ENCODE results near the gene PRIM1. TPM values are rescaled to one million over a fixed set of nuclear protein-coding genes. Genes with fewer than 3 reads are reported as not detected.
A peak's percentile ranks its signal among the peaks of the same experiment; 100 is the strongest.

PRIM1 gene
- total RNA-seq, 4 donors from 2014 or later, result 7.9 to 10.5 (median 9.1) TPM

DNA sequence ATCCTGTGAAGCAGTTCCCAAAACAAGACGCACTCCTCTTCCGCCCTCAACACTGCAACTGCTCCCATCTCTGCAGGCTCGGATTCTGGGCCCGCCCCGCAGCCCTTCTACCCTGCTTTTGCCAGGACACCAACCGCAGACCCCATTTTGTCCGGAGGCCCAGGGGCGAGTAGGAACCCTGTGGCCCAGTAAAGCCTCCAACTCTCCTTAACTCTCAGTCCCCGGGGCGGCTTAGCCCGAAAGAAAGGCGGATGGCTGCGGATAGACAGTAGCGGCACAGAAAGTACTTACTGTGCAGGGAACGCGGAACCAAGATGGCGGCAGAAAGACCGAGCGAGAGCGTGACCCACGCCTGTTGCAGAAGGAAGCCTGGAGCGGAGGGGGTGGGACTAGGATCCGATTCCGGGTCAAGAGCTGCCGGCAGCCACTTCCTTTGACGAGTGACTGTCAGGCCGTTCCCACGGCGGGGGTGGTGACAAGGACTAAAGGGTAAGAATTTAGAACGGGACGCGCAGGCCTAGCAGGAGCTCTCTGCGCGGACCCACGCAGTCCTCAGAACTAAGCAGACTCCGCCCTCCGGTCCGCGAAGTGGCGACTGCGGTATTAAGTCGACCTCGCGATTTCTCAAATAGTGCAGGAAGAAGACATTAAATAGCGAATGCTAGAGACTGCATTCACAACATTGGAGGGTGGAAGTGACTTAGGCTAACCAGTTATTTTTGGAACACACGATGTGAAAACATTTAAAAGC, 27.0 kb downstream of the PRIM1 start, which contains the start of gene NACA:
NACA (minus strand) TSS at position 328 of the 751 bp plus-strand sequence. CDS start 778 bp downstream, outside the sequence.
- intact Hi-C loops (cut with DNase I; ENCODE audit: low total_unique reads), result loop anchor here (10.0 kb wide), 1 partner anchor 80 kb away; the partner anchor contains the start of gene ATP5F1B
- WGBS, 2 donors, result 0 to 1% methylated on average over 46 of the region's 46 CpGs
- TF ChIP-seq, protein P1, sequence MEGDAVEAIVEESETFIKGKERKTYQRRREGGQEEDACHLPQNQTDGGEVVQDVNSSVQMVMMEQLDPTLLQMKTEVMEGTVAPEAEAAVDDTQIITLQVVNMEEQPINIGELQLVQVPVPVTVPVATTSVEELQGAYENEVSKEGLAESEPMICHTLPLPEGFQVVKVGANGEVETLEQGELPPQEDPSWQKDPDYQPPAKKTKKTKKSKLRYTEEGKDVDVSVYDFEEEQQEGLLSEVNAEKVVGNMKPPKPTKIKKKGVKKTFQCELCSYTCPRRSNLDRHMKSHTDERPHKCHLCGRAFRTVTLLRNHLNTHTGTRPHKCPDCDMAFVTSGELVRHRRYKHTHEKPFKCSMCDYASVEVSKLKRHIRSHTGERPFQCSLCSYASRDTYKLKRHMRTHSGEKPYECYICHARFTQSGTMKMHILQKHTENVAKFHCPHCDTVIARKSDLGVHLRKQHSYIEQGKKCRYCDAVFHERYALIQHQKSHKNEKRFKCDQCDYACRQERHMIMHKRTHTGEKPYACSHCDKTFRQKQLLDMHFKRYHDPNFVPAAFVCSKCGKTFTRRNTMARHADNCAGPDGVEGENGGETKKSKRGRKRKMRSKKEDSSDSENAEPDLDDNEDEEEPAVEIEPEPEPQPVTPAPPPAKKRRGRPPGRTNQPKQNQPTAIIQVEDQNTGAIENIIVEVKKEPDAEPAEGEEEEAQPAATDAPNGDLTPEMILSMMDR (IDR thresholded peaks at IDR 0.05), result no peak
- TF ChIP-seq POLR2A (IDR thresholded peaks at IDR 0.05), result peak in 1 of 2 donors; percentile 82
- DNase-seq (ENCODE audit: low spot score in 2 of 2), result peak; percentile 99
- peak within 1 kb of the TSS; percentile 92 for H3K4me3 ChIP-seq (ENCODE audit: low read depth, poor library complexity, severe bottlenecking)

DNA sequence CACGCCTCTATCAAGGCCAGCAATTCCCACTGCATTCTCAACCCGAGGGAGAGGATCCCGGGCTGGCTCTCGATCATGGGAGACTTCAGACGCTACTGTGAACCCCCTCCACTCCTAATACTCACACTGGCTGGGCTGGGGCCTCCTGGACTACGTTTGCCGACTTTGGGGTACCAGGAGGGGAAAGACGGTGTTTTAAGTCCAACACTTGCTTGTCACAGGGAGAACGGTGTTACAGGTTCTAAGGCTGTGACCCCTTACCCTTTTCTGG, 27.5 kb downstream of the PRIM1 start:
- WGBS, 2 donors, result 0% methylated on average over 9 of the region's 9 CpGs
- no peak for DNase-seq (ENCODE audit: low spot score in 2 of 2)
- intact Hi-C loops (cut with DNase I; ENCODE audit: low total_unique reads), result loop anchor here (10.0 kb wide), 1 partner anchor 80 kb away; the partner anchor contains the start of gene ATP5F1B

DNA sequence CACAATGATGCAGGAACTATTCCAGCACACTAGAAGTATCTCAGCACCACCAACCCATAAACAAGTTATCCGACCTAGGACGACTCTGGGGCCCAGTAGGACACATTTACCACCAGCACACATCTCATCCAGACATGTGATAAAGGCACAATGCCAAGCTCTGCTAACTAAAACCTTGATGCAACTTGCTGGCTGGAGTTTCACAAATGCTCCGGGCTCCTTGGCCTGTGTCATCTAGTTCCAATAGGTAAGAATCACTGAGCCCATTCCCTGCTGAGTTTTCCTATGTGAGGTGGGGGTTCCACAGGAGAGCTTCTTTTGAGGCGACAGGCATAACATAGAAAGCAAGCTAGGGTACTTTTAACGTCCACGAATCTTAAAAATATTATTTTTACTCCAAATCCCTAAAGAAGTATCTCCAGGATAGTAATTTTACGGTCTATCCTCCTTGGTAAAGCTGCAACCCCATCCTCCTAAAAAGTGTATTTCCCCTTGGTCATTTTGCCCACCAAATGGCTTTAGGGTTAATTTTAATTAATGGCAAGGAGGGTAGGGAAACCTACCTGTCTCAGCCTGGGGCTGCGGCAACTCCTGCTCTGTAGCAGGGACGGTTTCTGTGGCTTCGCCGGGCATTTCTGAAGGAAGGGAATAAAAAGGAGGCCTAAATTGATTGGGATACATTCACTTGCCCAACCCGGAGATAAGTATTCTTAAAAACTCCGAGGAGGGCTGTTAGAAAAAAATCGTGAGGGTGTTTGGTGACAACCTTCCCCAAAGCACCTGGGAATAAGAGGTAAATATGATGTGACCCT, 28.0 kb downstream of the PRIM1 start:
- H3K4me3 ChIP-seq (ENCODE audit: low read depth, poor library complexity, severe bottlenecking), result peak overlapping the region; percentile 92
- TF ChIP-seq POLR2A (IDR thresholded peaks at IDR 0.05), result no peak
- TF ChIP-seq, protein P1 (IDR thresholded peaks at IDR 0.05), result no peak
- WGBS, 2 donors, result 1% methylated on average over 14 of the region's 14 CpGs
- intact Hi-C loops (cut with DNase I; ENCODE audit: low total_unique reads), result loop anchor here (10.0 kb wide), 1 partner anchor 79 kb away; the partner anchor contains the start of gene ATP5F1B
- peak; percentile 91 to 93 for DNase-seq (ENCODE audit: low spot score in 2 of 2)

More for the DNA sequence above, 27.5 kb downstream of the PRIM1 start:
- TF ChIP-seq POLR2A (IDR thresholded peaks at IDR 0.05), result no peak
- TF ChIP-seq, protein P1 (IDR thresholded peaks at IDR 0.05), result no peak
- peak overlapping the region; percentile 92 for H3K4me3 ChIP-seq (ENCODE audit: low read depth, poor library complexity, severe bottlenecking)

DNA sequence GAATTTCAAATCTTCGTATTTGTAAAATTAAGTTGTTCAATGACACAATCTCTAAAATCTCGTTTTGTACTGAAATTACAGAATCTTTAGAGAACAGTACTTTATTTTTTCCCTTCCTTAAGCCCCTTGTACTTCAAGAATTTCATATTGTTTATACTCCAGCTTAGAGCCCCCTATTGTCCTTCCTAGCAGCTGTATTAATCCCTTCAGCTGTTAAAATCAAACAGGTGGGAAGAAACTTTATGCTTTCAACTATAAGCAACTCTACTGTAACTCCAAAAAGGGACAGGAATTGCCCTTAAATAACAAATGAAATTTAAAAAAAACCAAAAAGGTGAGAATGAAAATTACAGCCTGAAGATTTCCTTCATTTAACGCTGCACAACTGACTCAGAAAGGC, 28.8 kb downstream of the PRIM1 start:
- WGBS, 2 donors, result 45 to 50% methylated on average over 3 of the region's 3 CpGs
- intact Hi-C loops (cut with DNase I; ENCODE audit: low total_unique reads), result loop anchor here (10.0 kb wide), 1 partner anchor 79 kb away; the partner anchor contains the start of gene ATP5F1B
- no peak for DNase-seq (ENCODE audit: low spot score in 2 of 2)
- no peak overlapping the region for H3K4me3 ChIP-seq (ENCODE audit: low read depth, poor library complexity, severe bottlenecking)
- TF ChIP-seq, protein P1 (IDR thresholded peaks at IDR 0.05), result no peak
- TF ChIP-seq POLR2A (IDR thresholded peaks at IDR 0.05), result no peak

DNA sequence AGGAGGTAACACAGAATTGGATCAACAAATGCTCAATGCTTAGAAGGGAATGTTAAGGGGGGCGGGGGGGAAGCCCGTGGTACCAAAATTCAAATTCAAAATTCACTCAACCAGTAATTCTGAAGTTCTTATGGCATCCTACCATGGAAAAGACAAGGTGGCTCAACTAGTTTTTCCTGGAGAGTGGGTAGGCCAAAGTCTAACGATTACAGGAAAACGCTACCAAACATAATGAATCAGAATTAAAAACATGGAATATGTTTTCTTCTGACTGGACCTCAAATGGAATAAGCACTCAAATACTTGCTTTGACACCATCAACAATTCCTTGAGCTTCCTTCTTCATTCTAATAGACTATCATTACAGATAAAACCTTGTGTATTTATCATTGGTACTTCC, 29.3 kb downstream of the PRIM1 start:
- no peak for DNase-seq (ENCODE audit: low spot score in 2 of 2)
- 48 to 51% methylated on average over 4 of the region's 4 CpGs for WGBS, 2 donors
- intact Hi-C loops (cut with DNase I; ENCODE audit: low total_unique reads), result loop anchor here (10.0 kb wide), 1 partner anchor 78 kb away; the partner anchor contains the start of gene ATP5F1B
- H3K4me3 ChIP-seq (ENCODE audit: low read depth, poor library complexity, severe bottlenecking), result no peak overlapping the region
- TF ChIP-seq POLR2A (IDR thresholded peaks at IDR 0.05), result no peak
- TF ChIP-seq, protein P1 (IDR thresholded peaks at IDR 0.05), result no peak

All from lower leg skin (tissue), 4 donors.